ENCODE measurements around the gene AP1G1. TPM values are rescaled to one million over a fixed set of nuclear protein-coding genes. Genes with fewer than 3 reads are reported as not detected.
A peak's percentile ranks its signal among the peaks of the same experiment; 100 is the strongest.
"Not testable (repeated sequence)": the region's sequence is repeated elsewhere in the genome, so short reads cannot be mapped to it uniquely, and the experiment has no call there.

The AP1G1 gene
- total RNA-seq, 1 donor, result 104 TPM

DNA sequence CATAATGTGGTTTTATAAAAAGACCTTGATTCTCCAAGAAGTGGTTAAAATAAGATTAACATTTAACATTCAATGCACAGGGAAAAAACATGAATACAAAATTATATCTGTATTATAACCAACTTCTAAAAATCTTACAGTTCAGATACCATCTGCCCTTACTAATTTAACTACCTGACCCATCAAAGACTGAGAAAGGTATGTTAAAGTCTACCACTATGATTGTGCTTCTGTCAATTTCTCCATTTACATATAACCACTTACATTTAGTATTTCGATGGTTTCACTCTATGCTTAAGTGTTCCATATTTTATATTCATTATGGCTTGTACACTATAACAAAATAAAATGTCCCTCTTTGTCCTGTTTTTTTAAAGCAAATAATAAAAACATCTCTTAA is 14.6 kb downstream of the AP1G1 start:
- Histone ChIP-seq H3K27ac (ENCODE audit: low read depth, low read length) (no peak overlapping the region), H3K27me3 (ENCODE audit: insufficient read depth, low read length) (no peaks in the 10 kb centered on the region), H3K36me3 (ENCODE audit: insufficient read depth, low read length) (peaks cover 17% of the 10 kb centered on the region), H3K4me1 (ENCODE audit: insufficient read depth, low read length) (no peaks in the 10 kb centered on the region), H3K79me2 (ENCODE audit: insufficient read depth, low read length) (peaks cover 99% of the 10 kb centered on the region), H4K20me1 (ENCODE audit: insufficient read depth, low read length) (peaks cover 68% of the 10 kb centered on the region), H3K4me3 (ENCODE audit: insufficient read depth, low read length) (no peak overlapping the region), H3K4me2 (ENCODE audit: insufficient read depth, low read length) (no peak overlapping the region), H2AFZ (ENCODE audit: low read length) (no peak overlapping the region), H3K9me3 (ENCODE audit: low read depth, low read length) (no peaks in the 10 kb centered on the region)
- TF ChIP-seq, protein P1, sequence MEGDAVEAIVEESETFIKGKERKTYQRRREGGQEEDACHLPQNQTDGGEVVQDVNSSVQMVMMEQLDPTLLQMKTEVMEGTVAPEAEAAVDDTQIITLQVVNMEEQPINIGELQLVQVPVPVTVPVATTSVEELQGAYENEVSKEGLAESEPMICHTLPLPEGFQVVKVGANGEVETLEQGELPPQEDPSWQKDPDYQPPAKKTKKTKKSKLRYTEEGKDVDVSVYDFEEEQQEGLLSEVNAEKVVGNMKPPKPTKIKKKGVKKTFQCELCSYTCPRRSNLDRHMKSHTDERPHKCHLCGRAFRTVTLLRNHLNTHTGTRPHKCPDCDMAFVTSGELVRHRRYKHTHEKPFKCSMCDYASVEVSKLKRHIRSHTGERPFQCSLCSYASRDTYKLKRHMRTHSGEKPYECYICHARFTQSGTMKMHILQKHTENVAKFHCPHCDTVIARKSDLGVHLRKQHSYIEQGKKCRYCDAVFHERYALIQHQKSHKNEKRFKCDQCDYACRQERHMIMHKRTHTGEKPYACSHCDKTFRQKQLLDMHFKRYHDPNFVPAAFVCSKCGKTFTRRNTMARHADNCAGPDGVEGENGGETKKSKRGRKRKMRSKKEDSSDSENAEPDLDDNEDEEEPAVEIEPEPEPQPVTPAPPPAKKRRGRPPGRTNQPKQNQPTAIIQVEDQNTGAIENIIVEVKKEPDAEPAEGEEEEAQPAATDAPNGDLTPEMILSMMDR (IDR thresholded peaks at IDR 0.05; ENCODE audit: extremely low read depth, low read depth, low read length), result no peak
- DNase-seq (ENCODE audit: insufficient read length, low spot score, missing footprints), result no peak

DNA sequence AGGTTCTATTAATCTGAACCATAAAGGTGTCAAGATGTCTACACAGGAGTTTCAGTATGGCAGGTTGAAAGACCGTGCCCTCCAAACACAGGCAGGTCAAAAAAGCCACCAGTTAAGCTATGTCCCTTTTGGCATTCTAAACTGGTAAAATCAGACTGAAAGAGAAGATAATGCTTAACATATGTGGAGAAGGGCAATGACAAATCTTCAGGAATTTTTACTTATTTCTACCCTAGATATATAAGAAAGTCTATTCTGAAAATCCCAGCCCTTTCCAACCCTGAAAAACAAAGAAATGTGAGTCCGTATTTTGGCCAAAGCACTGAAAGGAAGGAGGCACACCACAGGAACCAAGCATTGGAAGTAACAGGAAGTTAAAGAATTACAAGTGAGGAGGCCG is 16.5 kb downstream of the AP1G1 start:
- Histone ChIP-seq H3K79me2 (ENCODE audit: insufficient read depth, low read length) (peaks cover 99% of the 10 kb centered on the region), H3K4me3 (ENCODE audit: insufficient read depth, low read length) (no peak overlapping the region), H3K9me3 (ENCODE audit: low read depth, low read length) (no peaks in the 10 kb centered on the region), H3K4me1 (ENCODE audit: insufficient read depth, low read length) (no peaks in the 10 kb centered on the region), H2AFZ (ENCODE audit: low read length) (no peak overlapping the region), H3K36me3 (ENCODE audit: insufficient read depth, low read length) (peaks cover 30% of the 10 kb centered on the region), H3K27ac (ENCODE audit: low read depth, low read length) (no peak overlapping the region), H3K4me2 (ENCODE audit: insufficient read depth, low read length) (no peak overlapping the region), H4K20me1 (ENCODE audit: insufficient read depth, low read length) (peaks cover 83% of the 10 kb centered on the region), H3K27me3 (ENCODE audit: insufficient read depth, low read length) (no peaks in the 10 kb centered on the region)
- TF ChIP-seq, protein P1 (IDR thresholded peaks at IDR 0.05; ENCODE audit: extremely low read depth, low read depth, low read length), result no peak
- DNase-seq (ENCODE audit: insufficient read length, low spot score, missing footprints), result peak; percentile 38

DNA sequence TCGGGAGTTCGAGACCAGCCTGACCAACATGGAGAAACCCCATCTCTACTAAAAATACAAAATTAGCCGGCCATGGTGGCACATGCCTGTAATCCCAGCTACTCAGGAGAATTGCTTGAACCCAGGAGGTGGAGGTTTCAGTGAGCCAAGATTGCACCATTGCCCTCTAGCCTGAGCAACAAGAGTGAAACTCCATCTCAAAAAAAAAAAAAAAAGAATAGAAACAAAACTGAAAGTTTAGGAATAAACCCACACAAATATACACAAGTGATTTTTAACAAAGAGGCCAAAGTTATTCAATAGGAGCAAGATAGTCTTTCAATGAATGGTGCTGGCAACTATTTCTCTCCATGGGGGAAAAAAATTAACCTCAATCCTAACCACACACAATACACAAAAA is 18.3 kb downstream of the AP1G1 start:
- Histone ChIP-seq H3K79me2 (ENCODE audit: insufficient read depth, low read length) (peaks cover 96% of the 10 kb centered on the region), H4K20me1 (ENCODE audit: insufficient read depth, low read length) (peaks cover 70% of the 10 kb centered on the region), H3K36me3 (ENCODE audit: insufficient read depth, low read length) (peaks cover 34% of the 10 kb centered on the region)
- not testable (repeated sequence) for H3K27ac ChIP-seq (ENCODE audit: low read depth, low read length); H3K27me3 ChIP-seq (ENCODE audit: insufficient read depth, low read length); H3K4me3 ChIP-seq (ENCODE audit: insufficient read depth, low read length); H3K4me1 ChIP-seq (ENCODE audit: insufficient read depth, low read length); H2AFZ ChIP-seq (ENCODE audit: low read length); H3K9me3 ChIP-seq (ENCODE audit: low read depth, low read length); DNase-seq (ENCODE audit: insufficient read length, low spot score, missing footprints); H3K4me2 ChIP-seq (ENCODE audit: insufficient read depth, low read length)

DNA sequence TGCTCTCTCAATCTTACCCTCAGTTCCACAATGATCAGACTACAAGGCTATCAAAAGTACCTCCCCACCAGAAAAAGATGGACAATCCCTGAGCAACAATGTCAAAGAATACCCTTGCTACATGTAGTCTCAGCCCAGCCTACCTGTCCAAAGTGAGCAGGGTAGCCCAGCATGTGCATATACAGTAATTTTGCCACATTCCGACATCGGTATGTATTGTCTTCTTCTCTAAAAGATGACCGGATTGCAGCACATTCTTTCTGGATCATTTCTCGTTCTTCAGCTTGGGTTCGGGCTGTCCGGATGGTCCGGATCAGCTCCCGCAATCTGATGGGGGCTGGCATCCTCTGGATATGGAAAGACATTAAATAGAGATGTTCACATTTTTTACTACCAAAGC is 19.5 kb downstream of the AP1G1 start:
- Histone ChIP-seq H3K4me1 (ENCODE audit: insufficient read depth, low read length) (no peaks in the 10 kb centered on the region), H3K4me2 (ENCODE audit: insufficient read depth, low read length) (no peak overlapping the region), H2AFZ (ENCODE audit: low read length) (no peak overlapping the region), H3K27ac (ENCODE audit: low read depth, low read length) (no peak overlapping the region), H4K20me1 (ENCODE audit: insufficient read depth, low read length) (peaks cover 59% of the 10 kb centered on the region), H3K79me2 (ENCODE audit: insufficient read depth, low read length) (peaks cover 95% of the 10 kb centered on the region), H3K9me3 (ENCODE audit: low read depth, low read length) (no peaks in the 10 kb centered on the region), H3K4me3 (ENCODE audit: insufficient read depth, low read length) (no peak overlapping the region), H3K36me3 (ENCODE audit: insufficient read depth, low read length) (peaks cover 35% of the 10 kb centered on the region), H3K27me3 (ENCODE audit: insufficient read depth, low read length) (no peaks in the 10 kb centered on the region)
- TF ChIP-seq, protein P1 (IDR thresholded peaks at IDR 0.05; ENCODE audit: extremely low read depth, low read depth, low read length), result no peak
- no peak for DNase-seq (ENCODE audit: insufficient read length, low spot score, missing footprints)

All from osteoblast (primary cell).